Breast epithelium (tissue), 4 donors: Measurements from ENCODE around the gene GALNT2. TPM values are rescaled to one million over a fixed set of nuclear protein-coding genes. Genes with fewer than 3 reads are reported as not detected.

Experiments used
- DNase-seq, 2 donors: peaks; one replicate each; pipeline ENCODE4 v3.0.0-alpha.2; 2019; ENCODE audit warnings: low spot score in 2 of 2
- H3K27ac ChIP-seq, 2 donors: fragments of 200-600 bp; sonication (generic) in 1 of 2; one replicate each; pipeline ENCODE4 v1.5.1; 2016 to 2019; ENCODE audit warnings: mild to moderate bottlenecking in 1 of 2
- H3K27me3 ChIP-seq, 2 donors: fragments of 200-600 bp; sonication (generic) in 1 of 2; one replicate each; pipeline versions ENCODE4 v1.5.1 to v1.6.0; 2017 to 2019; ENCODE audit warnings: control low read depth in 1 of 2, mild to moderate bottlenecking in 1 of 2
- H3K36me3 ChIP-seq: fragments of 200-600 bp; one replicate; pipeline ENCODE4 v1.5.1; 2019
- H3K4me1 ChIP-seq, 2 donors: fragments of 200-600 bp; sonication (generic); one replicate each; pipeline ENCODE4 v1.5.1; 2016 to 2019; ENCODE audit warnings: control low read depth in 1 of 2
- H3K4me3 ChIP-seq, 3 donors: fragments of 200-600 bp; sonication (generic); 1 replicate in 2 of 3; 2 replicates in 1 of 3; pipeline ENCODE4 v1.5.1; 2016 to 2019; ENCODE audit warnings: mild to moderate bottlenecking in 3 of 3, moderate library complexity in 2 of 3
- H3K9me3 ChIP-seq, 2 donors: fragments of 200-600 bp; sonication (generic) in 1 of 2; one replicate each; pipeline ENCODE4 v1.5.1; 2016 to 2019; ENCODE audit warnings: control low read depth in 1 of 2
- CTCF ChIP-seq, 3 donors: fragments of 450-650 bp; IDR thresholded peaks; one replicate each; pipeline ENCODE4 v1.5.1; 2016 to 2017; ENCODE audit warnings: antibody characterized with exemption in 3 of 3, mild to moderate bottlenecking in 3 of 3, moderate library complexity in 3 of 3
- POLR2A ChIP-seq: fragments of 450-650 bp; IDR thresholded peaks from one replicate; pipeline ENCODE4 v1.6.1; 2016; ENCODE audit warnings: antibody characterized with exemption, mild to moderate bottlenecking, moderate library complexity
- POLR2AphosphoS5 ChIP-seq, 3 donors: sonication (generic); formaldehyde crosslinking; IDR thresholded peaks; one replicate each; pipeline ENCODE4 v1.6.1; 2017; ENCODE audit warnings: antibody characterized with exemption in 3 of 3
- intact Hi-C: fragments of 100-400 bp; cut with DNase I; formaldehyde crosslinking; loops from one replicate; pipeline ENCODE4 v1.15.1; 2023; ENCODE audit warnings: low total_unique reads
- total RNA-seq, 3 donors: library from RNA; depleted of rRNA; stranded (reverse); fragments of >200 nt; gene quantifications; one replicate each; pipeline ENCODE4 v1.1.0, GENCODE V29; 2016

GALNT2 gene
- total RNA-seq, 3 donors from 2014 or later, result 27.4 to 53.0 (median 42.6) TPM

- Histone ChIP-seq H3K27me3 (no peaks in the 10 kb centered on the region), H3K4me1 (no peaks in the 10 kb centered on the region), H3K27ac (no peak overlapping the region), H3K4me3 (no peak overlapping the region), H3K36me3 (no peaks in the 10 kb centered on the region), H3K9me3 (no peaks in the 10 kb centered on the region)
- intact Hi-C loops, result no loop called here
- no peak for TF ChIP-seq CTCF (IDR thresholded peaks at IDR 0.05)
- no peak for TF ChIP-seq POLR2A
- TF ChIP-seq POLR2AphosphoS5 (IDR thresholded peaks at IDR 0.05), result no peak
- DNase-seq, result no peak
These were observed 263.1 kb downstream of the GALNT2 start for GRCh38 chr1:230330157-230330556.
